GM12864 (cell line): ENCODE data around the gene ZNG1B.
"Not testable (repeated sequence)": the region's sequence is repeated elsewhere in the genome, so short reads cannot be mapped to it uniquely, and the experiment has no call there.

Experiments
- DNase-seq: peaks from one replicate; pipeline ENCODE4 v3.0.0-alpha.2; 2011; ENCODE audit warnings: low read depth
- H3K4me3 ChIP-seq: 2 replicates; pipeline ENCODE4 v1.5.1; 2011; ENCODE audit warnings: mild to moderate bottlenecking, low read depth, low read length, control low read depth

Gene ZNG1B

GRCh38 chr2:113527350-113528045 lies 90.0 kb downstream of the ZNG1B start:
- H3K4me3 ChIP-seq, DNase-seq: not testable (repeated sequence)

- not testable (repeated sequence) for H3K4me3 ChIP-seq, DNase-seq
Observed at GRCh38 chr2:113528126-113528525, 90.6 kb downstream of the ZNG1B start.

DNA sequence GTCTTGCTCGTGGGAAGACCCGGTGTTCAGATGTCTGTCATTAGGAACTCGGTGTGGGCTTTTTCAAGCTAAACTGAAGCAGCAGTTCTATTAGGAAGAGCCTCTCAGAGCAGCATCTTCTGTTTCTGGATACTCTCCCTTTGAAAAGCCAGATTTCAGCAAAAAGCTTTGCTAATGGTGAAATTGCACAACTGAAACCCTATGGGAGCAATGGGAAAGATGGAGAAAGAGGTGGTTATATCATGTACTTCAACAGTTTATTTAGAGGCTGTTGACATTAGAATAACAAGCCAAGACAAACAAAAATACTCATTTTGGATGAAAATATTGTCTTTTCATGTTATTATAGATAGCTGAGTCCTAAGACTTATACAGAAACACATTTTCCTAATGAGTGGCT lies 91.4 kb downstream of the ZNG1B start:
- H3K4me3 ChIP-seq, DNase-seq: not testable (repeated sequence)

DNA sequence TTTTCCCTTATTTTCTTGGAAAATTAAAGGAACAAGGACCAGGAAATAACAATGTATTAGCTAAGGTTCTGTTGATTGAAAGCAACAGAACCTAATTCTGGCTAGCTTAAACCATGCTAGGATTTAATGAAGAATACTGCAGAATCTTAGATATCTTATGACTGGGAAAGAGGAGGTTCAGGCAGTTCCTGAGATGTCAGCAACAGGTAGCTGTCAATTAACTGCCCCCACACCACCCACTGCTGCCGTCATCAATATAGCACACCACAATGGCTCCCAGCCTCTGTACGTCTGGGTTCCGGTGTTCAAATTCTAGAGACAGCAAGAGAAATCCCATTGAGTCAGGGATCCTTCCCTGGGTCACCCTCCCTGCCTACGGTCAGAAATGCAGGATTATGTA lies 95.5 kb downstream of the ZNG1B start:
- not testable (repeated sequence) for DNase-seq

GRCh38 chr2:113536573-113536972 lies 99.1 kb downstream of the ZNG1B start:
- not testable (repeated sequence) for H3K4me3 ChIP-seq, DNase-seq

More for the DNA sequence above, 95.5 kb downstream of the ZNG1B start:
- not testable (repeated sequence) for H3K4me3 ChIP-seq

GRCh38 chr2:113540834-113541203 lies 103.3 kb downstream of the ZNG1B start:
- not testable (repeated sequence) for DNase-seq, H3K4me3 ChIP-seq

DNA sequence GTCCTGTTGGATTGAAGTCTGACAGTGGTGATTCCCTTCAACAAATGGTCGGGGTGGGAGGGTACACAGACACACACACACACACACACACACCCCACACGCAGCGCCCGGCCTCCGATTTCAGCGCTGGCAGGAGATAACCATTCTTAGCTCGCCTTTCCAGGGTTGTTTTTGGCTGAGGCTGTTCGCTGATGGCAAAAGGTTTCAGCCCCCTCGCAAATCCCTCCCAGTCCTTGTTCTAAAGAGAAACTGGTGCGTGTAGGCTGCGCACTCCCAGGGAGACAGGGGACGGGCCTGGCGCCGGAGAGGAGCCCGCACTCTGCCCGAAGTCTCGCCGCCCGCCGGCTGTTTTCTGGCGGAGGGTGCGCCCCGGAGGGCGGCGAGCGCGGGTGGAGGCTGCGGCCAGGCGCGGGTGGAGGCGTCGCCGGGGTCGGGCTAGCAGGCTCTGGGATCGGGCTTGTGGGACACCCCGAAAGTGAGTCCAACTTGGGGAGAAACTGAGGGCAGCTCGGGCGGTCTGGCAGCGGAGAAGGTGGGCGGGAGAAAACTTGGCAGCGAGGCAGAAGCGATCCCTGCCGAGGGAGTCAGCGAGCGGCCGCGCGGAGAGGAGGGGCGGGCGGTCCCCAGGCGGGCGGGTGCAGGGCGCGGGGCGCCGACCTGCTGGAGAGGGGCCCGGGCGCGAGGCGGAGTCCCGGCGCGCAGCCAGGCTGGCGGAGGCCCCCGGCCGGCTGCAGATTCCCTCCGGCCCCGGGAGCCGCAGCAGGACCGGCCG lies 103.9 kb downstream of the ZNG1B start:
- not testable (repeated sequence) for H3K4me3 ChIP-seq, DNase-seq

DNA sequence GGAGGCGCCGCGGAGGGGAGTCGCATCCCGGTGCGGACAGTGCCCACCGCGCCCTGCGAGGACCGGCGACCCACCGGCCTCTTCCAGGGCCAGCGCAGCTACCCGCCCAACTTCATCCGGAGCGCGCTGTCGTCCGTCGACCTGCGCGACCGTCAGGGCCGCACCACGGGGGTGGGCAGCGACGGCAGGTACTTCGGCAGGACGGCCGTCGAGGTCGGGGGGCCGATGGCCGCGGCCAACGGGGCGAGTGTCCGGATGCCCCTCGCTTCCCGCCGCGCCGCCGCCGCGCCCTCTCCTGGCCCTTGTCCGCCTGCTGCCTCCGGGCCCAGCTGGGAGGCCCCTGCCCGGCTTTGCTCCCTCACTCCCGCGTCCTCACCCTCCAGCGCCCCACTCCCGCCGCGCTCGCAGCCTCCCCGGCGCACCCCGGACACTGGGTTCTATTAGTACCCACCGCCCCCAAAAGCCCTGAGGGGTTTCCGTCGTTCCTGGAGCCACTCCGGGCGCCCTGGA lies 104.5 kb downstream of the ZNG1B start:
- DNase-seq, H3K4me3 ChIP-seq: not testable (repeated sequence)

DNA sequence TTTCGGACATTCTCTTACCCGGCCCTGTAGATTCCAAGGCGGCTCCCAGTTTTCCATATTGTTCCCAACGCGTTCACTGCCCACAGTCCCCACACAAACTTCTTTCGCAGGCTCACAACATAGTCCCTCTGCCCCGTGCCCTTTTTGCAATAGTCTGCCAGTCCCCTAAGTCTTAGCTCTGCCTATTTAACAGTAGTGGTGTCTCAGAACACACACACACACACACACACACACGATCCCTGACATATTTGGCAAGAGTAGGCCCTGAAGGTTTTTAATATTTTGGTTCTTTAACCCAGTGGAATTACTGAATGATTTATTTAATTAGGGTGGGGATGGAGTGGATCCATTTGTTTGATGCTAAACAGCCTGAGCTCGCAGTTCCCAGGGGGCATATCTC lies 105.0 kb downstream of the ZNG1B start:
- DNase-seq, H3K4me3 ChIP-seq: not testable (repeated sequence)
